Activated naive CD4-positive, alpha-beta T cell treated with anti-CD3 and anti-CD28 coated beads for 36 hours (primary cell): ENCODE measurements around the gene FRS3. TPM values are rescaled to one million over a fixed set of nuclear protein-coding genes. Genes with fewer than 3 reads are reported as not detected.

Experiments used
- CTCF ChIA-PET: fragments of 350-600 bp; sonication (Branson Sonifier 250); formaldehyde crosslinking; loops from one replicate; lab custom pipeline; 2021; ENCODE audit warnings: antibody characterized with exemption; lab: Charles Lee
- DNase-seq: peaks from one replicate; pipeline ENCODE4 v3.0.0-alpha.2; 2020
- H3K27ac Mint-ChIP-seq: one replicate; pipeline ENCODE4 v1.8.0; 2021; ENCODE audit warnings: mild to moderate bottlenecking, mixed read lengths
- H3K27me3 Mint-ChIP-seq: one replicate; pipeline ENCODE4 v1.8.0; 2021; ENCODE audit warnings: low read depth, mixed read lengths
- H3K36me3 Mint-ChIP-seq: one replicate; pipeline ENCODE4 v1.8.0; 2021; ENCODE audit warnings: low read depth, mixed read lengths
- H3K4me1 Mint-ChIP-seq: one replicate; pipeline ENCODE4 v1.8.0; 2021; ENCODE audit warnings: low read depth, mixed read lengths
- H3K4me3 Mint-ChIP-seq: one replicate; pipeline ENCODE4 v1.8.0; 2021; ENCODE audit warnings: mild to moderate bottlenecking, moderate library complexity, mixed read lengths
- H3K9me3 Mint-ChIP-seq: one replicate; pipeline ENCODE4 v1.8.0; 2021; ENCODE audit warnings: mixed read lengths
- intact Hi-C: fragments of 100-400 bp; cut with micrococcal nuclease; formaldehyde crosslinking; loops from one replicate; pipeline ENCODE4 v1.15.1; 2023
- total RNA-seq, 2 experiments: library from RNA; stranded (reverse); gene quantifications; one replicate each; pipeline ENCODE4 v1.2.3, GENCODE V29; 2021

FRS3 gene
- total RNA-seq, 2 experiments from 2014 or later: 4.0 to 4.2 TPM

DNA sequence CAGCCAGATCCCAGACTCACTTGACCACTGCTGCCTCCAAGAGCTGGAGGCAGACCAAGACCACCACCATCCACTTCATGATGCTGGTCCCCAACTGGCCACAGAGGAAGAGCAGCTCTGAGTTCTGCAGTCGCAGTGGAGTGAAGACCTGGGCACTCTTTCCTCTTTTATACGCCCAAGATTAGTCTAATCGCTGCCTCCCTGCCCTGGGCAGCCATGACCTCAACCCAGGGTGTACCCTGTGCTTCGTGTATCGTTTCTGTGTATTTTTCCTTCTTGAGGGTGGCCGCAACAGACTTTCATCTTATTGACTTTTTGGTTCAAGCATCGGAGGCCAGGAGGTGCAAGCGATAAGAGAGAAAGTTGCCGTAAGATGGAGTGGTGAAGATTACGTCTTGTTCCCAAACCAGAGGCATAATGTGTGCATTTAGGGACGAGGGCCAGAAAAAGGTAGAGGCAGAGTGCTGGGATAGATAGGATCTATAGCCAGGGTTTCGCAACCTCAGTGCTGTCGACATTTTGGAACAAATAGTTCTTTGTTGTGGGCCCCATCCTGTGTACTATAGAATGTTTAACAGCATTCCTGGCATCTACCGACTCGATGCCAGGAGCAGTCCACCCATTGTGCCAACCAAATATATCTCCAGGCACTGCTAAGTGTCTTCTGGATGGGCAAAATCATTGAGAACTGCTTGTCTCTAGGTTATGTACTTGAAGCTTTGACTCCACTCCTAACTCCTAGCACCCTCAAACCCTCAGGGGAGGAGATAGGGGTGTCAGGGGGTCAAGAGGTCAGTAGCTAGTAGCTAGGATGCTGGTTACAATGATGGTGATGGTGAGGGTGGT lies 32.2 kb downstream of the FRS3 start, which contains the start of gene PGC:
Gene PGC, minus strand, starts transcription at position 142 of the 846 bp plus-strand sequence. Its CDS starts 63 bp downstream, at position 79.
- no peaks in the 10 kb centered on the region for H3K9me3 Mint-ChIP-seq
- intact Hi-C loops: no loop called here
- no peaks in the 10 kb centered on the region for H3K4me1 Mint-ChIP-seq
- CTCF ChIA-PET: interaction anchor here (2.2 kb wide), 1 partner anchor 39 kb away, joined by 9 read pairs; the partner anchor contains the start of gene TOMM6
- no peak within 1 kb of the TSS for H3K27ac Mint-ChIP-seq
- H3K36me3 Mint-ChIP-seq: no peaks in the 10 kb centered on the region
- no peak within 1 kb of the TSS for H3K4me3 Mint-ChIP-seq
- no peak for DNase-seq
- no peaks in the 10 kb centered on the region for H3K27me3 Mint-ChIP-seq

DNA sequence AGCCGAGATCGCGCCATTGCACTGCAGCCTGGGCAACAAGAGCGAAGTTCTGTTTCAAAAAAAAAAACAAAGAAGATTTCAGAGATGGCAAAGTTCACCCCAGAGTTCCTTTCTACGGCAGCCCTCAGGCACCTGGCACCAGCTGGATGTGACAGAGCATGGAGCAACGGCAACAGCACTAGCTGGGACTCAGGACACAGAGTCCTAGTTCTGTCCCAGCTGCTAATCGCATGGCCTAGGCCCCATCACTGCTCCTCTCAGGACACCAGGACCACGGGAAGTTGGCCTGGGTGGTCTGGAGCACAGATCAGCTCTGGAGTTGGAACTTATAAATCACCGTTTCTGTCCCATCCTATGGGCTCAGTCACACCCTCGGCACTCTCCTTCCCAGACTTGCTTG lies 33.6 kb downstream of the FRS3 start:
- no peak for DNase-seq
- intact Hi-C loops: no loop called here
- H3K36me3 Mint-ChIP-seq: no peaks in the 10 kb centered on the region
- no peak overlapping the region for H3K27ac Mint-ChIP-seq
- no peaks in the 10 kb centered on the region for H3K27me3 Mint-ChIP-seq
- H3K4me3 Mint-ChIP-seq: no peak overlapping the region
- CTCF ChIA-PET: interaction anchor here (0.7 kb wide), 1 partner anchor 10 kb away, joined by 4 read pairs; no protein-coding TSS in a partner anchor
- H3K4me1 Mint-ChIP-seq: no peaks in the 10 kb centered on the region
- H3K9me3 Mint-ChIP-seq: no peaks in the 10 kb centered on the region

DNA sequence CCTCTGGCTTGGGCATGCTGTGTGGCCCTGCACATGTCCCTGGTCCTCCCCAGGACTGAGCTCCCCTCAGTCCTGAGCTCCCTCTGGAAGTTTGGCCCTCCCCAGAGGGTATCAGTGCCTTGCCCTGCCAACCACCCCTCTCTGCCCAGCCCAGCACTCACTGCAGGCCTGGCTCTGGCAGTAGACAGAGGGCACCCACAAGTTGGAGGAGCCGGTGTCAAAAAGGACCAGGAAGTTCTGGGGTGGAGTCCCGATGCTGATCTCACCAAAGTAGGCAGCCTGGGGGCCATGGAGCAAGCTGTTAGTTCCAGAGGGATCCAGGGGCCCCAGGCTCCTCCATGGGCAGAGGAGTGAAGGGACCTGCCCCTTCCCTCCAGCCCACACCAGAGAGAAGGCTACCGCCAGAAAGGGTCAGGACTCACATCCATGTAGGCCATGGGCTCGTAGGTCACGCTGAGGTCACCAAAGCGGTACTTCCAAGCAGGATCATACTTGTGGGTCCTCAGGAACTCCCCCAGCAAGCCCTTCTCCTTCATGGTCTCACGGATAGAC lies 35.4 kb downstream of the FRS3 start:
- no peak overlapping the region for H3K27ac Mint-ChIP-seq
- no peaks in the 10 kb centered on the region for H3K36me3 Mint-ChIP-seq
- no peak for DNase-seq
- H3K4me1 Mint-ChIP-seq: no peaks in the 10 kb centered on the region
- no peaks in the 10 kb centered on the region for H3K27me3 Mint-ChIP-seq
- H3K4me3 Mint-ChIP-seq: no peak overlapping the region
- CTCF ChIA-PET: no interaction called here
- H3K9me3 Mint-ChIP-seq: no peaks in the 10 kb centered on the region
- intact Hi-C loops: no loop called here

DNA sequence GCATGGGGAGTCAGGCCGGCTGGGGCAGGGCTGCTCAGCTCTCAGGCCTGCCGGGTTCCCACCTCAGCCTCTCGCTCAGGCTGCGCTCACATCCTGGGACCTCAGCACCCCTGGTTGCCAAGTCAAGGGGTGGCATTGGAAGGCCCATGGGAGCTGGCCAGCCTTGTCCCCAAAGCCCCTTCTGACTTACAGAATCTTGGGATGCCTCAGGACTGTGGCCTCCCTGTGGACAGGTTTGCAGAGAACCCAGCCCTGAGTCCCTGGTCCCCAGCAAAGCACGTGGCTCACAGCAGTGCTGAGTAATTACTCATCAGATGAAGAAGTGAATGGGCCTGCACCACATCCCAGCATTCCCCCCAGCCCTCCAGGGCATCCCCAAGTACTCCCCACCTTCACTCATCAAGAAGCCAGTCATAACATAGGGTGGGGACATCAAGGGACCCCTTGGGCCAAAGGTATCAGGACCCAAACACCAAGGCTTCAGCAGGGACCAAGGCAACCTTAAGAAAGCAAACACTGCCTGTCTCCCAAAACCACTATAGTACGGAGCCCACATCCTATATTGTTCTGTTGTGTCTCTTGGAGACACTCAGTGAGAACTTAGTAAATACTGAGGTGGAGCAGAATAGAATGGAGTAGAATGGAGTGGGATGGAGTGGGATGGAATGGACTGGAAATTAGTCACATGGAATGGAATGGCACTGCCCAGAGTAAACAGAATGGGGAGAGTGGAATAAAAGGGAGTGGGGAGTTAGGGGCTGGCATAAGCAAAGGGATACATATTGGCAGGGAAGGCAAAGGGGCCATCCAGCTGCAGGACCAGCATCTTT lies 36.1 kb downstream of the FRS3 start:
- no peak for DNase-seq
- CTCF ChIA-PET: interaction anchor here (1.2 kb wide), 1 partner anchor 60 kb away, joined by 3 read pairs; no protein-coding TSS in a partner anchor
- intact Hi-C loops: no loop called here
- H3K27ac Mint-ChIP-seq: no peak overlapping the region
- no peak overlapping the region for H3K4me3 Mint-ChIP-seq
- H3K36me3 Mint-ChIP-seq: no peaks in the 10 kb centered on the region
- H3K9me3 Mint-ChIP-seq: no peaks in the 10 kb centered on the region
- no peaks in the 10 kb centered on the region for H3K4me1 Mint-ChIP-seq
- no peaks in the 10 kb centered on the region for H3K27me3 Mint-ChIP-seq

DNA sequence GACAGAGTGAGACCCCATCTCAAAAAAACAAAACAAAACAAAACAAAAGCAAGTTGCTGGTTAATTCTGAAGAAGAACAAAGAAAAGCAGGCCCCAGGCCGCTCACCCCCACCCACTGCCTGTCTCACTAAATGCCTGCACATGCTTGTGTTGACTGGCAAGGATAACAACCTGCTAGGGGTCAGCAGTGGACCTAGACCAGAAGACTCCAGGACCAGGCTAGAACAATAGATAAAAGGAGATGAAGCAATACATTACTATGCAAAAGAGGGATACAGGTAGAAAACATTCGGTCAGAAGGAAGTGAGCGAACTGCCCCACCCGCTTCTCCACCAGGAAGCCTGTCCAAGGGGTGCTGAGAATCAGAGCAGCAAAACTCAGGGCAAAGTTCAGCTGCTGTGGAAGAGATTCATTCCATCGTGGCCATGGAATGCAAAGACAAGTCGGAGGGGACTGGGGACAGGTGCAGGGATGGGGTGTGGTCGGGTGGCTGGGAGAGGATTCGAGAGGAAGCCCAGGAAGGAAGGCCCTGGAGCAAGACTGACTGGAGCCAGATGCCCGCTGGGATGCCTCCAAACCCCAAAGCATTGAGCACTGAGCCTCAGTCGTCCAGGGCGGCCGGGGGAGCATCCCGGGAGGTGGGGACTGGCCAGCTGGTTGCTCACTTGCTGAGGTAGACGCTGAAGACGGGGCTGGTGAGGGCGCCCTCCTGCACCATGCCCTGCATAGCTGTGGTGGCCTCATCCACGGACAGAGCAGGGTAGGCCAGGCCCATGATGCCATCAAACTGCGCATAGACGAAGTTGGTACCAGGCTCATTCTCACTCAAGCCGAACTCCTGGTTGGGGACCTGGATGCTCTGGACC lies 37.8 kb downstream of the FRS3 start:
- H3K9me3 Mint-ChIP-seq: no peaks in the 10 kb centered on the region
- no peaks in the 10 kb centered on the region for H3K4me1 Mint-ChIP-seq
- H3K36me3 Mint-ChIP-seq: no peaks in the 10 kb centered on the region
- DNase-seq: no peak
- intact Hi-C loops: no loop called here
- H3K27me3 Mint-ChIP-seq: no peaks in the 10 kb centered on the region
- H3K4me3 Mint-ChIP-seq: no peak overlapping the region
- CTCF ChIA-PET: interaction anchor here (1.2 kb wide), 1 partner anchor 59 kb away, joined by 3 read pairs; no protein-coding TSS in a partner anchor
- H3K27ac Mint-ChIP-seq: no peak overlapping the region

DNA sequence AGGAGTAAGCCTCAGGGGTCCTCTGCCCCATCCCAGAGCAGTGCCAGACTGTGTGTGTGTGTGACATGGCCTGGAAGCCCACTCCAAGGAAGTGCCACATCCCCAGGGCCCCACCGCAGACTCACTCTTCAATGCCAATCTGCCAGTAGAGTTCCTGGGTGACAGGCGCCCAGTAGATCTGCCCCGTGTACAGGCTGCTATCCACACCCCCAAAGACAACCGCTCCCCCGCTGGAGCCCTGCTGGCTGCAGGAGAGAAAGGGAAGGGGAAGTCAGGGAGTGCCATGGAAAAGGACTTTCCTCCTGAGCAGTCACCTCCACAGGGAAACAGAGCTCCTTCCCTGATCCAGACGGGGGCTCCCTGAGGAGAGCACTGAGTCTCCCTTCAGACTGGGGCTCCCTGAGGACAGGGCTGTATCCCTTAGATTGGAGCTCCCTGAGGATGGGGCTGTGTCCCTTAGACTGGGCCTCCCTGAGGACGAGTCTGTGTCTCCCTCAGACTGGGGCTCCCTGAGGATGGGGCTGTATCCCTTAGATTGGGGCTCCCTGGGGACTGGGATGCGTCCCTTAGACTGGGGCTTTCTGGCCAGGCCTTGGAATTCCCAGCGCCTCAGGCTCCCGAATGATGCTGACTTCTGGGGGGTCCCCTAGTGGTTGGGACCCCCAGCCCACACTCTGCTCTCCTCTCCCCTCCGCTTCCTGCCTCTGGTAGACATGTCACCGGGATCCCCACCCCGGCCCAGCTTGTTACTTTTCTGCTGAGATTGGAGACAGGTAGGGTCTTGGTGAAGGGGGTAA lies 39.1 kb downstream of the FRS3 start:
- Mint-ChIP-seq H3K36me3 (no peaks in the 10 kb centered on the region), H3K4me1 (no peaks in the 10 kb centered on the region), H3K27me3 (no peaks in the 10 kb centered on the region), H3K9me3 (no peaks in the 10 kb centered on the region), H3K4me3 (no peak overlapping the region), H3K27ac (no peak overlapping the region)
- CTCF ChIA-PET: interaction anchor here (0.5 kb wide), 1 partner anchor 362 kb away, joined by 4 read pairs; no protein-coding TSS in a partner anchor
- intact Hi-C loops: no loop called here
- no peak for DNase-seq

DNA sequence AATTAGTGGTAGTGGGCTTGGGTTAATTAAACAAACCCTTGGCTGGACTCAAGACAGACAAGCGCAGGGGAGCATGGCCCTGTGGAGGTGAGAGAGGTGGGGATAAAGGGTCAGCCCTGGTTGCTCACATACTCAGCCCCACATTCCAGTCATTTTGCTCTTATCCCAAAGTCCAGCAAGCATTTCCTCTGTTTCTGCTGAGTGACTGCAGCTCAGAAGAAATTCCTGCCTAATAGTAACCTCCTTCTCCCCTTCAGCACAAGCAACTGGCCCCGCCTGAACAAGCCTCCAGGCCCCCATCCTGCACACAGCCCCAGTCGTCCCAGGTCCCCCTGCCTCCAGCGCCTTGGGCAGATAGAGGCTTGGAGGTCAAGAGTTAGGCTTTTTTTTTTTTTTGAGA lies 40.7 kb downstream of the FRS3 start:
- Mint-ChIP-seq H3K36me3 (no peaks in the 10 kb centered on the region), H3K27me3 (no peaks in the 10 kb centered on the region), H3K27ac (no peak overlapping the region), H3K4me1 (no peaks in the 10 kb centered on the region), H3K4me3 (no peak overlapping the region), H3K9me3 (no peaks in the 10 kb centered on the region)
- intact Hi-C loops: loop anchor here (5.0 kb wide), 1 partner anchor 823 kb away; the partner anchor contains the start of gene UBR2
- CTCF ChIA-PET: no interaction called here
- DNase-seq: no peak

DNA sequence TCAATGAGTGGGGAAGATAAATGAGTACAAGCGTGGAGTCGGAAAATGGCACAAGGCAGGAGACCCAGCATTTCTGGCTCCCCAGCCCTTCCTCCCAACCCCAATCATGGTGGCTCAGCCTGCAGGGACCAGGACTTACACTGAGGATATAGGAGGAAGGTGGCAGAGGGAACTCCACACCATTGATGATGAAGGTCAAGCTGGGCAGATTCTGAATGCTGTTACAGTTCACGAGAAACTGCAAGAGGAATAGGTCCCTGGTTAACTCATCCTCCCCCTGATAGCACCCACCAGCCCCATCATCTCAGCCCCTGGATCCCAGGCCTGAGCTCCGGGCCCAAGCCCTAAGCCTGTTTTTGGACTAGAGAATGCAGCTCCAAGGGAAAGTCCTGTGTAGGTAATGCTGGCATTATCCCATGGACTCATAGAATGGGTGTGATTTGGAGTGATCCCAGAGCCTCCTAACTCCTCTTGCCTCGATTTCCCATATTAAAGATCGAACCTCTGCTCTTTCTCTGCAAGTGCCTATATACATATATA lies 42.0 kb downstream of the FRS3 start:
- Mint-ChIP-seq H3K9me3 (no peaks in the 10 kb centered on the region), H3K36me3 (no peaks in the 10 kb centered on the region), H3K27ac (no peak overlapping the region), H3K27me3 (no peaks in the 10 kb centered on the region), H3K4me3 (no peak overlapping the region), H3K4me1 (peaks cover 12% of the 10 kb centered on the region)
- intact Hi-C loops: loop anchor here (5.0 kb wide), 1 partner anchor 825 kb away; the partner anchor contains the start of gene UBR2
- CTCF ChIA-PET: interaction anchor here (1.1 kb wide), 1 partner anchor 39 kb away, joined by 3 read pairs; no protein-coding TSS in a partner anchor
- no peak for DNase-seq

DNA sequence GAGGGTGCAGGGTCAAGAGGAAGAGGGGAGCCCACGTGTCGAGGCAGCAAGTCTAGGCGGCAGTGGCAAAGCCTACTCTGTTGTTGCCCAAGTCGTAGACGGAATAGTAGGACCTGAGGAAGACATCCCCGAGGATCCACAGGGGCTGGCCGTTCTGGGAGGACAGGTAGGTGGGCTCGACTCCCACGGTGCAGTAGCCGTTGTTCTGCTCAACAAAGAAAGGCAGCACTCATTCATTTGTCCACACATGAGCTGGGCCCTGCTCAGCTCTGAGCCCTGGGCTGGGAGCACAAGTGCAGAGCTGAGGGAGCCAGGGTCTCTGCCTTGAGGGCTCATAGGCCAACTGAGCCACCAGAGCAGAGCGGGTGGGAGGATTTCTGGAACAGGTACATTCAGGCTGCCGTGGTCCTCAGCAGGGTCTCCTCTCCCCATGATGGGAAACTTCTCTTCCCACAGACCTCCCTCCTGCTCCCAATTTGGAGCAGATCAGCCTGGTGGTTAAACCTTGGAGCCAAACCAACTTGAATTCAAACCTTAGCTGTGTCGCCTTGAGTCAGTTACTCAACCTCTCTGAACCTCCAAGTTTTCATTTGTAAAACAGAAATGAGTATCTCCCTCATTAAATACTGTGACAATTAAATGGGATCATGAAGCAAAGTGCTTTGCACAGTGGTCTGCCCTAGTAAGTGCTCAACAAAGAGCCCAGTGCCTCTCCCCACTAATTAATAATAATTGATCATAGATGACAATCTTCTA lies 42.7 kb downstream of the FRS3 start:
- no peak for DNase-seq
- CTCF ChIA-PET: interaction anchor here (1.1 kb wide), 2 partner anchors 40 to 54 kb away, joined by 3 read pairs; no protein-coding TSS in a partner anchor
- intact Hi-C loops: loop anchor here (5.0 kb wide), 1 partner anchor 825 kb away; the partner anchor contains the start of gene UBR2
- Mint-ChIP-seq H3K4me1 (peaks cover 16% of the 10 kb centered on the region), H3K36me3 (no peaks in the 10 kb centered on the region), H3K9me3 (no peaks in the 10 kb centered on the region), H3K4me3 (no peak overlapping the region), H3K27ac (no peak overlapping the region), H3K27me3 (no peaks in the 10 kb centered on the region)

DNA sequence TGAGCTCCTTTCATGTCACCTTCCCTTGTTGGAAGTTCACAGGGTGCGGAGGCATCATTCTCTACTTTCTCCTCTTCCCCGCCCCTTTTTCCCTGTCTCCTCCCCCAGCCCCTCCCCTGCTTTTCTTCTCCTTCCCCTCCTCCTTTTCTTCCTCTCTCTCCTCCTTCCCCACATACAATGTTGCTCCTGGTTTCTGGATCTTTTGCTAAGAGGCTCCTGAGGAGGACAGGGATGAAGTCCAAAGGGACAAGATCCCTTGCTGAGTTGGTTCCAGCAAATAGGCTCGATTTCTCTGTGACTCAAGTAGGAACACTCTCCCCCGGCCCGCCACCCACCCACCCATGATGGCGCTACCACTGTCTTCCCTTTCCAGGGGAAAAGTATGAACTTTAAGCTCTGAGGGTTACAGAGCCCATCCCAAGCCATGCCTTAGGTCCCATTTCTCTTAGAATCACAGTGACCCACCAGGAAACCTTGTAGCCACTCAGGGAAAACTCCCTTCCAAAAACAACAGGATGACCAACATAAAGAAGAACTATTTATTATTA lies 43.4 kb downstream of the FRS3 start:
- Mint-ChIP-seq H3K36me3 (no peaks in the 10 kb centered on the region), H3K4me3 (no peak overlapping the region)

More for the DNA sequence above, 43.4 kb downstream of the FRS3 start:
- Mint-ChIP-seq H3K9me3 (no peaks in the 10 kb centered on the region), H3K27ac (no peak overlapping the region), H3K4me1 (peaks cover 19% of the 10 kb centered on the region), H3K27me3 (no peaks in the 10 kb centered on the region)
- intact Hi-C loops: loop anchor here (5.0 kb wide), 1 partner anchor 826 kb away; the partner anchor contains the start of gene UBR2
- DNase-seq: no peak
- CTCF ChIA-PET: interaction anchor here (1.1 to 2.2 kb wide), 3 partner anchors 14 to 53 kb away, joined by 3 to 7 read pairs (median 5); partner anchors contain the start of gene TOMM6
